PFSK-1 (cell line): ENCODE measurements around the gene TLCD3A.
A peak's percentile ranks its signal among the peaks of the same experiment; 100 is the strongest.

Experiments
- FOXP2 ChIP-seq: optimal IDR thresholded peaks from 2 replicates; pipeline ENCODE3; 2011; ENCODE audit warnings: borderline replicate concordance, control low read depth, inconsistent platforms; ENCODE audit not compliant: insufficient read depth; ENCODE audit errors: extremely low read length, extremely low read depth
- POLR2AphosphoS5 ChIP-seq: IDR thresholded peaks from 2 replicates; pipeline ENCODE4 v1.6.1; 2012; ENCODE audit warnings: low read depth, mild to moderate bottlenecking, control low read depth, low read length, moderate library complexity
- SIN3A ChIP-seq: IDR thresholded peaks from 2 replicates; pipeline ENCODE4 v1.6.1; 2012; ENCODE audit warnings: mild to moderate bottlenecking, low read length, moderate library complexity, borderline replicate concordance; ENCODE audit not compliant: insufficient read depth
- TAF1 ChIP-seq: IDR thresholded peaks from 2 replicates; pipeline ENCODE4 v1.6.1; 2012; ENCODE audit warnings: low read length, control low read depth, borderline replicate concordance; ENCODE audit not compliant: insufficient read depth
- TF ChIP-seq, protein P1 (sequence below), 2 experiments: IDR thresholded peaks; 2 replicates each; pipeline versions ENCODE4 v1.6.1 to v1.8.0; 2011 to 2012; ENCODE audit warnings: low read depth in 2 of 2, low read length in 2 of 2, control low read depth in 1 of 2, inconsistent platforms in 1 of 2, mild to moderate bottlenecking in 1 of 2, moderate library complexity in 1 of 2; ENCODE audit not compliant: insufficient read depth in 1 of 2

Gene TLCD3A

GRCh38 chr17:750431-751037 lies 18.1 kb downstream of the TLCD3A start:
- TF ChIP-seq, protein P1, sequence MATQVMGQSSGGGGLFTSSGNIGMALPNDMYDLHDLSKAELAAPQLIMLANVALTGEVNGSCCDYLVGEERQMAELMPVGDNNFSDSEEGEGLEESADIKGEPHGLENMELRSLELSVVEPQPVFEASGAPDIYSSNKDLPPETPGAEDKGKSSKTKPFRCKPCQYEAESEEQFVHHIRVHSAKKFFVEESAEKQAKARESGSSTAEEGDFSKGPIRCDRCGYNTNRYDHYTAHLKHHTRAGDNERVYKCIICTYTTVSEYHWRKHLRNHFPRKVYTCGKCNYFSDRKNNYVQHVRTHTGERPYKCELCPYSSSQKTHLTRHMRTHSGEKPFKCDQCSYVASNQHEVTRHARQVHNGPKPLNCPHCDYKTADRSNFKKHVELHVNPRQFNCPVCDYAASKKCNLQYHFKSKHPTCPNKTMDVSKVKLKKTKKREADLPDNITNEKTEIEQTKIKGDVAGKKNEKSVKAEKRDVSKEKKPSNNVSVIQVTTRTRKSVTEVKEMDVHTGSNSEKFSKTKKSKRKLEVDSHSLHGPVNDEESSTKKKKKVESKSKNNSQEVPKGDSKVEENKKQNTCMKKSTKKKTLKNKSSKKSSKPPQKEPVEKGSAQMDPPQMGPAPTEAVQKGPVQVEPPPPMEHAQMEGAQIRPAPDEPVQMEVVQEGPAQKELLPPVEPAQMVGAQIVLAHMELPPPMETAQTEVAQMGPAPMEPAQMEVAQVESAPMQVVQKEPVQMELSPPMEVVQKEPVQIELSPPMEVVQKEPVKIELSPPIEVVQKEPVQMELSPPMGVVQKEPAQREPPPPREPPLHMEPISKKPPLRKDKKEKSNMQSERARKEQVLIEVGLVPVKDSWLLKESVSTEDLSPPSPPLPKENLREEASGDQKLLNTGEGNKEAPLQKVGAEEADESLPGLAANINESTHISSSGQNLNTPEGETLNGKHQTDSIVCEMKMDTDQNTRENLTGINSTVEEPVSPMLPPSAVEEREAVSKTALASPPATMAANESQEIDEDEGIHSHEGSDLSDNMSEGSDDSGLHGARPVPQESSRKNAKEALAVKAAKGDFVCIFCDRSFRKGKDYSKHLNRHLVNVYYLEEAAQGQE (IDR thresholded peaks at IDR 0.05; ENCODE audit: insufficient read depth in 1 of 2, low read depth in 2 of 2, low read length in 2 of 2) = no peak
- TF ChIP-seq SIN3A = no peak
- TF ChIP-seq POLR2AphosphoS5 = no peak; the same call in 1 of the 2 replicates
- TF ChIP-seq TAF1 = no peak
- no peak for TF ChIP-seq FOXP2

GRCh38 chr17:751269-752001 lies 19.0 kb downstream of the TLCD3A start:
- TF ChIP-seq SIN3A = 0 out of 2 replicates have a peak, but pooled peaks have one; percentile 42
- no peak for TF ChIP-seq POLR2AphosphoS5

GRCh38 chr17:752002-752619 lies 19.7 kb downstream of the TLCD3A start, which contains the start of gene GEMIN4:
GEMIN4 (minus strand) TSS chr17:752264; CDS start chr17:752142, 122 bp downstream.
- peak; percentile 80 for TF ChIP-seq POLR2AphosphoS5
- no peak for TF ChIP-seq SIN3A
- TF ChIP-seq TAF1 = 0 out of 2 replicates have a peak, but pooled peaks have one; percentile 73
- peak; percentile 95 for TF ChIP-seq FOXP2
- TF ChIP-seq, protein P1 (IDR thresholded peaks at IDR 0.05; ENCODE audit: insufficient read depth in 1 of 2, low read depth in 2 of 2, low read length in 2 of 2) = 0 out of 4 replicates have a peak, but pooled peaks of 1 of the 2 experiments have one; percentile 30

DNA sequence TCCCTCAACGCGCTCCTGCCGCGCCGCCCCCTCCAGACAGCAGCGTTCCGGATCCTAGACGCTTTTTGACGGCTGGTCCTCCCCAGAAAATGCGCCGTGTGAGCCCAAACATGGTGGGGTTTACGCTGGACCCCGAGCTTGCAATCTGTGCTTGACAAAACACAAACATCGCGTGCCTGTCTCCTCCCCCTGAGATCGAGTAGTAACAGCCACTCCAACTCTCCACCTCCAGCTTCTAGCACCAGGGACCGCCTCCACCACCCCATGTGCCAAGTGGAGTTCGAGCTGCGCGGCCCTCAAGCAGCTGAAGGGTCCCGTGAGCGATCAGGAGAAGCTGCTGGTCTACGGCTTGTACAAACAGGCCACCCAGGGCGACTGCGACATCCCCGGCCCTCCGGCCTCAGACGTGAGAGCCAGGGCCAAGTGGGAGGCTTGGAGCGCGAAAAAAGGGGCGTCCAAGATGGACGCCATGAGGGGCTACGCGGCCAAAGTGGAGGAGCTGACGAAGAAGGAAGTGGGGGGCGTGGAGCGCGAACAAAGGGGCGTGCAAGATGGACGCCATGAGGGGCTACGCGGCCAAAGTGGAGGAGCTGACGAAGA lies 20.3 kb downstream of the TLCD3A start:
- TF ChIP-seq FOXP2 = no peak
- no peak for TF ChIP-seq POLR2AphosphoS5
- TF ChIP-seq, protein P1 (IDR thresholded peaks at IDR 0.05; ENCODE audit: insufficient read depth in 1 of 2, low read depth in 2 of 2, low read length in 2 of 2) = no peak
- TF ChIP-seq SIN3A = no peak
- TF ChIP-seq TAF1 = no peak

DNA sequence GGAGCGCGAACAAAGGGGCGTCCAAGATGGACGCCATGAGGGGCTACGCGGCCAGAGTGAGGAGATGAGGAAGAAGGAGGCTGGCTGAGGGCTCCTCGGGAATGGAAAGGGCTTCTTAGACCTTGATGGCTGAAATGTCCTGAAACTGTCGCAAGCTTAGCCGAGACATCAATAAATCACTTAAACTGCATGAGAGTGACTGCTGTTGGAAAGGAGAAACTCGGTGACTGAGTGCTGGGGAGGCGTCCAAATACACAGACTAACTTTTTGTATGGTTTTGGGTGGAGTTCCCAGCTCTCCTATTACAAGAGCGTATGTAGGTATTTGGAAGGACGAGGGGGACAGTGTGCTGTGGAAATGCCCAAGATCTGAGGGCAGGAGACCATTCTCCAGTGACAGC lies 21.0 kb downstream of the TLCD3A start:
- TF ChIP-seq TAF1 (no peak), SIN3A (no peak), POLR2AphosphoS5 (no peak), FOXP2 (no peak)
- TF ChIP-seq, protein P1 (IDR thresholded peaks at IDR 0.05; ENCODE audit: insufficient read depth in 1 of 2, low read depth in 2 of 2, low read length in 2 of 2) = no peak
